ENCODE measurements around the gene CEP83.
A peak's percentile ranks its signal among the peaks of the same experiment; 100 is the strongest.

The CEP83 gene

DNA sequence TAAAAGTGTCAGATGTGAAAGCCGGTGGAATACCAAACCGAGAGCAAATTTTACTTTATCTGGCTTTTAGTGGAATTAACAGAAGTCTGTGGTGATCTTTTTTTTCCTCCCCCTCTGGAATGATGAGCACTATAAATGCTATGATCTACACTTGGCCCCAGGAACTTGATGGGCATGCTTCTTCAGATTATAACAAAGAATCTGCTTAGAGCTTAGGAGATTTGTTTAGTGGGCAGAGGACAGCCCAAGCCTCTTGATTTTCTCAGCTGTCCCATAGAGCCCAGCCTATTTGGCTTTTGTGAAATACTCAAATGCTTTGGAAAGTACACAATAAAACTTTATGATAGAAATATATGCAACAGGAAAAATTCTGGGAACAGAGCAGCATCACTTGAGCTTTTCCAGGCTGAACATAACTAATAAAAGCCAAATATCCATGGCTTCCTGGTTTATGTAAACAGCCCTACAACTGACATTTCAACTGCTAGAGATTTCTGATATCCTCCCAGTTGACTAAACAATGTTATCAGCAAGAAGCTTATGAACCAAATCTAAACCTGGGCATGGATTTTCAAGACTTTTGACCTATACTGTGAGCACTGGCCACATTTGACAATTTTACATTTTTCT lies 161.7 kb downstream of the CEP83 start:
- no peak for DNase-seq

DNA sequence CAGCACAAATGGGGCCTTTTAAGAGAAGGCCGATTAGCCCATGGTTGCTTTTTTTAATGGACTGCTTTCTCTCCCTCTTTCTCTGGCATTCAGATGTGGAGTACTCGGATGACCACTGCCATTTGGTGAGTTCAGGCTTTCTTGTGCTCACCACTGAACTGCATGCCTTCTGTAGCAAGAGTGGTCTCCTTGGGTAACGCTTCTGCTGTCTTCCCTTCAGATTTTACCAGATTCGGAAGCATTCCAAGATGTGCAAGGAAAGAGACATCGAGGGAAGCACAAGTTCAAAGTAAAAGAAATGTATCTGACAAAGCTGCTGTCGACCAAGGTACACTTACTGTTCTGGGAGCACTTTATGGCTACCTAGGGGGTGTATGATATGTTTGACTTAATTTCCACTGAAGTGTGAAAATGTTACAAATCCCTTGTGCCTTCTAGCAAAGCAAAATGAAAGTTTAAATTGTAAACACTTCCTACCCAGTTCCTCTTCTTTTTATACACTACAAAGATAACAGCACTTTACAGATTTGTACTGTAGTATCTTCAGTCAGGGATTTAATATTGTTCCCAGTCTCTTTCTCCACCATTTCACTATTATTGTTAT lies 162.5 kb downstream of the CEP83 start:
- no peak for DNase-seq

DNA sequence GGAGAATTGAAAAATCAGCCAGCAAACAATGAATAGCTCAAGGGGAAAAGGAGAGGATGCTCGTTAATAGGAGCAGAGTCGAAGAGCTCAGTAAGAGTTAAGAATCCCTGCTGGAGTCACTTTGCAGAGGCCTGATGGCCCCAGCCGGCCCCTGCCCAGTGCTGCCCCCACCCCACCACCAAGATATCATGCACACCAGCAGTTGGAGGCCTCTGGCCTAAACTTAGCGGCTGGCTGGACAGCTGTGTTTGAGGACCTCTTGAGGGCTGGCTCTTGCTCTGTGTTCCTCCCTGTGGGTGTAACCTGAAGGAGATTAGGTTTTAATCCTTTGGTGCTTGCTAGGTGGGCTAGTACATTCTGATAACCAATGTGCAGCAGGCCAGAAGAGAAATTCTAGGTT lies 169.3 kb downstream of the CEP83 start:
- DNase-seq: no peak

DNA sequence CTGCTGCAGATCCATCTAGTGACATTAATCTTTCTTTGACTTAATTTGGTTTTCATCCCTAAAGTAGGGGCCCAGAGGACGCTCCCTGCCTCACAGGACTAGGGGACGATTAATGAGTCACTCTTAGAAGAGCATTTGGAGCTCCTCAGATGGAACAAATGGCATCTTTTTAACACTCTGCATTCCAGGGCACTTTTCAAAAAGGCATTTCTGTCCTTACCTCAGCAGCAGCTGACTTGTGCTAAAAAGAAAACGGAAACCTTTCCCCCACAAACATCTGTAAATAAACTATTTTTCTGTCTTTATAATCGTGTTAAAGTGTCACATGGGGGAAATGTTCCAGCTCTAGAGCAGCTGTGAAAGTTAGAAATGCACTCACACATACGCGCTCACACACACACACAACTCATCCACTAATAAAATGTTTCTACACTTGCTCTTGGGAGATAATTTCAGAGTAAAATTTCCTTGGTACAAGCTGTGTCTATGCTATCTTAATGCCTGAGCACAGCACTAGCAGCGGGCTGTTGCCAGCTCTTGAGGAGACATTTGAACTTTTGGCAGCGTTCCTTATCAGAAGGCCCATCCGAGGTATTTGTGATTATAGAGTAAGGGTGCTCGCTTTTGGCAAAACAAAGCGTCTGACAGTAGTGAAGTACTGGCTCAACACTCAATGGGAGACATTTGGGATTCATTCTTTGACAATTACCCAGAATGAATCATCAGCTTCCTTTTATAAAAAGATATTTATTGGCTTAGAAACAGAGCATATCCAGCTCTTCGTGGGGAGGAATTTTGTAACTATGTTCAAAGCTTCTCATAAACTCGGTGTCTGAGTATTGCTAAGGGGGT lies 170.0 kb downstream of the CEP83 start:
- no peak for DNase-seq

DNA sequence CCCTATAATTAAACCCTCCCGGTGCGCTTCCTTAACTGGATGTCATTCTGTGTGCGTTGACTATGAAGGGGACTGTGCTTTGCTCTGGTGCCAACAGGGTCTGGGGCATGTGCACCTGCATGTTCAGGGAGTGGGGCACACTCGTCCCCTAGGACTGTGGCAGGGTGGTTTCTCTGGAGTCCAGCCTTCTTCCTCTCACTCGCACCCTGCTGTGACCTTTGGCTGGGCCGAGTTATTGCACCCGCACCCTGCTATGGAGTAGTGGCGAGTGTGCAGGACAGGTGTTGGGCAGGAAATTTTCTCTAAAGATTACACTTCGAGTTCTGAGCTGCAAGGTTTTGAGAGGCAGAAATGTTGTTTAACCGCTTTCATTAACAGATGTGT lies 172.4 kb downstream of the CEP83 start:
- DNase-seq: no peak

DNA sequence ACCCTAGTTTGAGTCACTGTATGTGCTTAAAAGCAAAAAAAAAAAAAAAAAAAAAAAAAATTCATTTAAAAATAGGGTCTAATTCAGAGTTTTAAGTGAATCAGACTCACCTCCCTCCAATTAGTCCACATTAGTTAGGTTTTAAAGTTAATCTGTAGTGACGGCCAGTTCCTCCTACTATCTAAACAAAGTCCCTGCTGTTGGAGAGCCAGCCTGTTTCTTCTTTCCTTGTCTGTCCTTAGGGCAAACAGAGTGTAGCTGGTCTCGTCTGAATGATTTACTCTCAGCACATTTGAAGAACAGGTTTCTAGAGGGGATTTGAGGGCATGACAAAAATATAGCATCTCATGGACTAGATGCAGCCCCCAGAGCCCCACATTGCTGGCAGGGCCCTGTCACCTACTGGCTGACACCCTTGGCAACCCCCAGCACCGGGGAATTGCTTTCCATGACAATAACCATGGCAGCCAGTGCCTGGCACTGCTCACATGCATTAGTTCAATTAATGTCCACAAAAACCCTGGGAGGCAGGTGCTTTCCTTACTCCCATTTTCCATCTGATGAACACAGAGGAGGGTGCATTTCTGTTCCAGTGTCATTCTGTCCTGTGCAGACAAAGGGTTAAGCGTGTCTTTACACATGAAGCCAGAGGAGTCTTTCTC lies 173.0 kb downstream of the CEP83 start:
- DNase-seq: no peak

DNA sequence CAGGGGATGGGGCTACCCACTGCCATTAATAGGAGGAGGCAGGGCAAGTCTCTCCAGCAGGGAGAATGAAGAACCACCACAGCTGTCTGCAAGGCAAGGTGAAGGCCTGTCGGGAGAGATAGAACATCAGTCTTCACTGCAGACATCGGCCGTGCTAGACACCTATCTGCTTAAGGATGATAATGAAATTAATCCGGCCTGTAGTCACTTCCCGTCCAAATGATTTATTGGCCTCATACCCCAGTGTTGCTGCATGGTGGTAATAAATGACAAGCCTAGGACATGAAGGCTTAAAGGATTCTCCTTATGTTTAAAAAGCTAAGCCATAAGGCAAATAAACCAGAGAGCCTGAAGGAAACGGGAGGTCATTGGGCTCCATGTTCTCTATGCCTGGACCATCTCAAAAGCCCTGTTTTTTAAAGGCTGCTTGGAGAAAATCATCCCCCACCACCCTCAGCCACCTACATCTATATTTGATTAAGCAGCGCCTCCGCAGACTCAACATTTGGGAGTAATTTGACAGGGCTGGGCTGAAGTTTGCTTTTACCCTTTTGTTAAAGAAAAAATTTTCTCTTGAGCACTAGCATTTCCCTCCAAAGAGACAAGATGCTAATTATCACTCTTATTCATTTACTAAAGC lies 173.6 kb downstream of the CEP83 start:
- DNase-seq: no peak

DNA sequence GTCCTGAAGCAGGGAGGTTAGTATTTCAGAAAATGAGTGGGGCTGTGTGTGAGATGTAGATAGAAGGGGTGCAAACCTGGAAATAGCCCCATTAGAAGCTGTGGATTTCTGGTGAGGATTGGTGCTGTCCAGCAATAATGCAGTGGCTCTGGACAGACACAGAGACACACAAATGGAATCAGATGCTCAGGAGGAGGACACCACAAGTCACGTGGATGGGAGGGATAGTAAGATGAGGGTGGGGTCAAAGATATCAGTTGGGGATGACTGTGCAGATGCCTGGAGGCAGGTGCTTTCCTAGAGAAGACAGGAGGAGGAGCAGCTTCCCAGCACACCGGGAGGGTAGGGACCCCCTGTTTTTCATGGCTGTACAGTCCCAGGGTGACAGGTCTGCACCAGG lies 174.8 kb downstream of the CEP83 start:
- DNase-seq: no peak

DNA sequence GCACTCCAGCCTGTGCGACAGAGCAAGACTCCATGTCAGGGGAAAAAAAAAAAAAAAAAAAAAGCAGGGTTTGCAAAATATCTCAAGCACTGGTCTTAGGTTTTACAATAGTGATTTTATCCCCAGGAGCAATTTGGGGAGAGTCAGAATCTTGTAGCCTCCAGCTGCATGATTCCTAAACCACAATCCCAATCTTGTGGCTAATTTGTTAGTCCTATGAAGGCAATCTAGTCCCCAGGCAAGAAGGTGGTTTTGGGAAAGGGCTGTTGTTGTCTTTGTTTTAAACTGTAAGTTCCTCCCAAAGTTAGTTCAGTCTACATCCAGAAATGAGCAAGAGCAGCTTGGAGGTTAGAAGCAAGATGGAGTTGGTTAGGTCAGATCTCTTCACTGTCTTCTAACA lies 175.6 kb downstream of the CEP83 start:
- no peak for DNase-seq

DNA sequence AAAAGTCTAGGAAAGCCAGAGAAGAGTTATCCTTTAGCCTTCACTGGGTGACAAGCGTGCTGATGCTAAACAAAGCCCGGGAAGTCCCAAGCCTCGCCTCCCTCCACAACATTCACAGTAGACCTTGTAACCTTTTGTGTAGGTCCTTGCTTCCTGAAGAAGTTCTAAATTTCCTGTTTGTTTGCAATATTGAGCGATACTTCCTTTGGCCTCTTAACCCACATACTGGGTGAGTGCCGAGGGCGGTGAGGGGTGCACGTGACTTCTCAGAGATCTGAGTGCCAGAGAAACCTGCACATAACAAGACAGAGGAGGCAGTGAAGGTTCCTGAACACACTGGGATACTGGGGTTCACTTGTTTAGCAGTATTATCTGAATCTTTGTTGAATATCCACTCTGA lies 177.0 kb downstream of the CEP83 start:
- DNase-seq: peak; percentile 65

DNA sequence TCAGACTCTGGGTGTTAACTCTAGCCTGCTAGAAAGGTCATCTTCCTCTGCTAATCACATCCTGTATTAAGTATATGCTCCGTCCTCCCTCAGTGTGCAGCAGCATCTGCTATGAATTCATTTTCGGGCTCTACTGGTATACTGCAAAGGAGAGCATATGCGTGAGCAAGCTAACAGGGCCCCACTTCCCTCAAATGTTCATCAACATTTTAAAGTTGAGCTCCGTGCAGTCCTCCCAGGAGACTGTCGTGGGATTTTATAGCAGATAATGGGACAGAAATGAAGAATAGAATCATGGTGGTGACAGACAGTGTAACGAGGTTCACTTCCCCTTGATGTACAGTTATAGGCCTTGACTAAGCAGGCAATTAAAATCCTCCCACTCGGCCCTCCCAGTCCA lies 179.6 kb downstream of the CEP83 start:
- no peak for DNase-seq

DNA sequence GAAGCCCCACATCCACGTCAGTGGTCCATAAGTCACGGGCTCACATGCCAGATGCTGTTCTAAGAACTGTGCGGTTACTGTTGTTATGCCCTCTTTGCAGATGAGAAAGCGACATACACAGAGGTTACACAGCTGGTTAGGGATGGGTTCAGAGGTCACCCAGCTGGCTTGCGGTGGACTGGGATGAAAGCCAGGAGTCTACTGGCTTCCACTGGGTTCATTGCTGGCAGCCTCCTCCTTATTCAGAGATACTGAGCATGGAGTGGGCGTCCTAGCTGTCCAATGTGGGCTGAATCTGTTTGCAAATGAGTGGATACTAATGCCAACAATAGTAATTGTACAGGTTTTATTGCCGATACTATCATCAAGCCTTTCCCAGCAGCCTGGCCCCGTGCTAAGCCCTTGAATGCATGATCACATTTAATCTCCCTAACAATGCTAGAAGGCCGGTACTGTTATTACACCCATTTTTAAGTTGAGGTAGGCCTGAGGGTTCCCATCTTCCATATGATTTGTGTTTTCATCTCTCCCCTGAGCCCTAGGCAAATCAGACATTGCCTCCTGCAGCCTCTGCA lies 182.2 kb downstream of the CEP83 start:
- no peak for DNase-seq

DNA sequence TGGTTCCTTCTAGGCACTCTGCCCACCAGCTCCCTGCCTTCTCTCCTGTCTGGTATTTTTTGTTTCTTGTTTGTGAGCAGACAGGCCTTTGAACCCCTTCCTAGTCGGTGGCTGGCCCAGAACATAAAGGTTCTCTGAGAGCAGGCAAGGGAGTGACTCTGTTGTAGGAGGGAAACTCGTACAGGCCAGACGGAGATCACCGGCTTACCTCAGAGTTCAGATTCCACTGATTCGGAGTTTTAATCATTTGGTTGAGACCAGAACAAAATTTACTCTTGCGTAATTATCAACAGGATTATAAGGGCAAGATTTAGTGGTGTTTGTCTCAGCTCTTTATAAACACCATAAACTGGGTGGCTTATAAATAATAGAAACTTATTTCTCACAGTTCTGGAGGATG lies 182.9 kb downstream of the CEP83 start:
- no peak for DNase-seq

DNA sequence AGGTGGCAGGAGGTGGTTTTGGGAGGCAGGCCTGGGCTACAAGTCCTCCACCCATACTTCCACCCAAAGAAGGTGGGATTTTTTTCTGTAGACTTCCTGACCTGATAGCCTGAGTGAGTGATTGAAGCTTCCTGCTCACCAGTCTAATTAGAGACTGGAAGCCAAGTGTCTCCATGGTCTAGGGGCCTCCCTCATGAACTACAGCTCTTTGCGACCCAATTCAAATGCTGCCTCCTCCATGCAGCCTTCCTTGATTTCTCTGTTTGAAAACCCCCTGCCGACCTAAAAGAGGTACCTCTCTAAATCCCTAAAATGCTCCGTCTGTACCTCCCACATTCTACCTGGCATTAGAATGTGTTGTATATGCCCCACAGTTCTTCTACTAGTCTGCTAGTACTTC lies 186.4 kb downstream of the CEP83 start:
- no peak for DNase-seq

DNA sequence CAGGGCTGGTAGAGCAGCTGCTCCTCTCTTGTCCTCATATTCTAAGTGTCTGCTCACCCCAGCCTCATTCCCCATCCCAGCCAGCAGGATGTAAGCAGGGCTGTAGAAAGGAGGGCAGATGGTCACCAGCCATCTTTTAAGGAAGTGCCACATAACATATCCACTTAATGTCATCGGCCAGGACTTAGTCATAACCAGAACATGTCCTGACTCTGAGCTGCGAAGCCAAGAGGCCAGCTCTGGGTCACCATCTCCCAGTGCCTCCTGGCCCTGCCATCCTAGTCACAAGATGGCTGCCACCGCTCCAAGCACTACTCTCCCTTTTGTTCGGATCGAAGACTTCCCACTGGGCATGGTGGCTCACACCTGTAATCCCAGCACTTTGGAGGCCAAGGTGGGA lies 187.4 kb downstream of the CEP83 start:
- no peak for DNase-seq

DNA sequence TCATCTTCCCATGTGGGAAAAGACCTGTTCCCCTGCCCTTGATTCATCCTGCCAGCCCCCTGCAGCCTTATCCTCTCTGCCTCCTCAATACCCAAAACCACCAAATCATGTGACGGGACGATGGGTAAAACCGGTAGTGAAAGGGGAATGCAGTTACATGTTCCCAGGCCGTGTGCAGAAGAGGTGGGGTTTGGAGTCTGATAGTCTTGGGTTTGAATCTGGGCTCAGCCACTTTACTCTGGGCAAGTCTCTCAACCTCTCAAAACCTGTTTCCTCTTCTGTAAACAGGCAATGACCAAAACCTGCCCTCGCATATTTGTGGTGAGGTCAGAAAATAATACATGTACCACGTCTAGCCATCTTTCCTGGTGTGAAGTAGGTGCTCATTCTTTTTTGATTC lies 188.3 kb downstream of the CEP83 start:
- DNase-seq: no peak

DNA sequence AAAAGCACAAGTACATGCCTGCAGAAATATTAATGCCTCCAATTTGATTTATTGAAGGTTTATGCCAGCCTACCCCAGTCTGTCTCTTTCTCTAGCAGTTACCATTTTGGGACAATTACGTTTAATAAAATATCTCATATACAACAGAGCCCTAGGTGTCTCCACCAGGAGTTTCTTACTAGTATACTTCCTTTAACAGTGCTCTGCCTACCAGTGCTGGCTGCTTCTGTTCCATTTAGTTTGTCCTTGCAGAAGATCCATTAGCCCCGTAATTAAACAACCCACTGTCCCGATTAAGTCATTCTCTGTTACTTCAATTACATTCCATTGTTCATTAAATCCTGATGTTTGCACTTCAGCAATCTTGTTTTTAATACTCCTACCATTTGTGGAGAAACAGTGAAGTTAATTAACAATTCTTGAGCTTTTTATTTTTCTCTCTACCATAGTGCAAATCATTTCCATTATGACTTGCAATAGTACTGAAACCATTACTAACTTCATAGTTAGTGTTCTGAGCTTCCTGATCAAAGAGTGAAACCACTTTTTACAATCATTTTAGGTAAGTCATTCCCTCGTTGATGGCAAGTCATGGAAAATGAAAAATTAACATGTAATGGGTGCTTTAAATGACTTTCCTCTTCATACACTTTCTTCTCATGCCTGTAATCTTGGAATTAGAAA lies 190.2 kb downstream of the CEP83 start:
- no peak for DNase-seq

DNA sequence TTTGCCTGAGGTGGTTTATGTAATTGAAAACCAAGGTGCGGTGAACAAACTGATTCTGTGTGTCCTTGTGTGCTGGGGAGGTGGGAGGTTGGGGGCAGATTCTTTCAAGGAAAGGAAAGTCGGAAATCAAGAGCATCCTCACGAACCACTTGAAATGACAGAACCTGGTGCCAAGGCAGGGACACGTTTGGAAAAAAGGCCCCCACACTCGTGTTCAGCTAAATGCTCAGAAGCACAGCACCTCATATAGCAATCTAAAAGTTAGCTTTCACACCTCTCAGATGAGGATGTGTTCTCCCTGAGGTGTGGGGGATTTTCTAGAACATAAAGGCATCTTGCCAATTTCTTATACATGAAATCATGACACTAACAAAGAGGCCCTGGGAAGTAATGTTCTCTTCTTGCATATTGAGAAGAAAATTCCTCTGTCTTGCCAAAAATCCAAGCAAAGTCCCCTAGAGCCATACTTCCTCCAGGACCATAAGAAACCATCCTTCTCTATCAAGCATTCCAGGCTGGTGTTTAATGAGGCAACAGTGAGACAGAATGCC lies 191.7 kb downstream of the CEP83 start:
- no peak for DNase-seq

DNA sequence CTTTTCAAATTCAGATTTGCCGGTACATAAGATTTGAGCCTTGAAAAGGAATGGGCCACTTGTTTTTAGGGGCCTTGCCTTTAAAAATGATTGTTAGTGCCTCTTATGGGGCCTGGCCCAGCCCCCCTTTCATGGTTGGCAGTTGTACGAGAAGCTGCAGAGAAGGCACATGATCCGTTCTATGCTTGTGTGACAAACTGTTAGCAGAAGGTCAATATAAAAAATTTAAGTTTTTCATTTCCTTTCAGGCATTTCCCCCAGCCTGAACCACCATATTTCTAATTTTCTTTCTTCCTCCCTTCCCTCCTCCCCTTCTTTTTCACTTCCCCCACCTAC lies 192.2 kb downstream of the CEP83 start:
- no peak for DNase-seq

DNA sequence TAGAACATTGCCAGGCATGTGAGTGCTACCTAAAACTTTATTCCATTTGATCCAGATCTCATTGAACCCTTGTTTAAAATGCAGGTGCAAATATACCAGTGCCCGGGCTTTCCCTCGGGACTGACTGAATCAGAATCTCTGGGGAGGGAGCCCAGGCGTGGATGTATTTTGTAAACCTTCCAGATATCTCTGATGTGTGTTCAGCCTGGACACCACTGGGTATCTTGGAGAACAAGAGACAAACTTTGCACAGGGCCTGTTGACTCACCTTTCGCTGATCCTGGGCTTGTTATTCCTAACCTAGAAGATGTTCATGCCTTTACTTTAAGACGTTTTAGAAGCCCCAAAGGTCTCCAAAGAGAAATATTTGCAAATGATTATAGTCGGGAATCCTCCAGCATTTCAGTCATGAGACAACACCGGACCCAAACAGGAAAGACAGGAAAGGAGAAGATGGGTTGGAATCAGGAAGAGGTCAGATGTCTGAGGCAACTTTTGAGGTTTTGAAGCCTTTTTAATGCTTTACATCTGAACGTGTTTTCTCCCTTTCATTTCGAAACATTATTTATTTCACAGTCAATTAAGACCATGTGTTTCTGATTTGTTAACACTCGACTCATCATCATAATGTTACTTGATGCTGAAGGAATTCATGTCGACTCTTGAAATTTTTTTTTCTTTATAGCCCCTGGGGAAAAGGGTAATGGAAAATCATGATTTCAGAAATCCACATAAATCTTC lies 192.7 kb downstream of the CEP83 start:
- DNase-seq: no peak

DNA sequence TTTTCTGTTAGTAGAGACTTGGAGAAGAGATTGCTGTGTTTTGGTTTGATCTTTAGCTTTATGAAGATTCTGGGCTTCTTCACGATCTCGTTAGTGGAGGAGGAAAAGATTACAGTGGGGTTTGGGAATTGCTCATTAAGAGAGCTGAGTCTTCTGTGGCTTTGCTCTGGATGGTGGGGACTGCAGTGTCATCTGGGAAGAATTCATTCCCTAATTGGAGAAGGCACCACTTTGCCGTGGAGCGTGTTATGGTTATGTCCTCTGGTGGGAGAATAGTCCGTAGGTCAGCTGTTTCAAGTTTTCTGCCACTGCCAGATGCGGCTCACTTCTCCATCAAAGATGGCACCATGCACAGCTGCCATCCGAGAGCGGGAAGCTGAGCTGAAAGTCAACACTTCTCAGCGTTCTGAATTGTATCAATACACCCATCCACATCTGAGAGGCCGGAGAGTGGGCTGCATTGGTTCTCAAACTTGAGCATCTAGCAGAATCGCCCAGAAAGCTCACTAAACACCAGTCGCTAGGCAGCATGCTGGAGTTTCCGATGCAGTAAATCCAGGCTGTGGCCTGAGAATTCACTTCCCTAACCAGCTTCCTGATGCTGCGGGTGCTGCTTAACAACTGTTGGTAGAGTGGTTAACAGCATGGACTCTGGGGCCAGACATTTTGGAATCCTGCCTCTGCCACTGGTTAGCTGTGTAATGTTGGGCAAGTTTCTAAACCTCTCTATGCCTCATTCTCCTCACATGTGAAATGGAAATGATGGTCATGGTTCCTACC lies 193.5 kb downstream of the CEP83 start:
- no peak for DNase-seq
